ENCODE data around the gene NSG1. TPM values are rescaled to one million over a fixed set of nuclear protein-coding genes. Genes with fewer than 3 reads are reported as not detected.

Gene NSG1
- total and polyA plus RNA-seq, 2 of the 13 experiments (the other 11 are each of a cell fraction or from before 2014, with no cell fraction given), result not detected

- in situ Hi-C loops (cut with HindIII; ENCODE audit: extremely low pct_ligation_motif_present, low pct_unique_long_range_greater_than_20kb), result no loop called here
- FAIRE-seq, result no peak
- POLR2A ChIA-PET, result no interaction called here
- no peak for TF ChIP-seq ZNF274 (CRISPR knock-in tag; IDR thresholded peaks at IDR 0.05)
- no peak for TF ChIP-seq ZNF18 (CRISPR knock-in tag; IDR thresholded peaks at IDR 0.05; ENCODE audit: insufficient replicate concordance)
- no peak for TF ChIP-seq ZNF367 (CRISPR knock-in tag; IDR thresholded peaks at IDR 0.05; ENCODE audit: borderline replicate concordance)
- no peak for TF ChIP-seq PRMT3 (CRISPR knock-in tag; IDR thresholded peaks at IDR 0.05; ENCODE audit: borderline replicate concordance, low read depth)
- no peak for TF ChIP-seq TCF7L2 (IDR thresholded peaks at IDR 0.05; ENCODE audit: low read depth, low read length)
- no peak for TF ChIP-seq NFIB (CRISPR knock-in tag; IDR thresholded peaks at IDR 0.05; ENCODE audit: borderline replicate concordance)
- TF ChIP-seq ZNF792 (CRISPR knock-in tag; IDR thresholded peaks at IDR 0.05), result no peak
- TF ChIP-seq ZNF674 (CRISPR knock-in tag; IDR thresholded peaks at IDR 0.05; ENCODE audit: low read depth), result no peak
- no peak for TF ChIP-seq ESRRA (CRISPR knock-in tag; IDR thresholded peaks at IDR 0.05; ENCODE audit: low read depth)
- TF ChIP-seq SKI (IDR thresholded peaks at IDR 0.05; ENCODE audit: partially characterized antibody), result no peak
- TF ChIP-seq KLF13 (CRISPR knock-in tag; IDR thresholded peaks at IDR 0.05), result no peak
- TF ChIP-seq CCAR2 (optimal IDR thresholded peaks at IDR 0.05; ENCODE audit: low read depth, low read length), result no peak
- no peak for TF ChIP-seq THAP11 (CRISPR knock-in tag; IDR thresholded peaks at IDR 0.05)
- no peak for TF ChIP-seq MLXIP (CRISPR knock-in tag; IDR thresholded peaks at IDR 0.05; ENCODE audit: borderline replicate concordance)
- no peak for TF ChIP-seq ZNF562 (CRISPR knock-in tag; IDR thresholded peaks at IDR 0.05; ENCODE audit: borderline replicate concordance)
- no peak for TF ChIP-seq MXD1 (CRISPR knock-in tag; IDR thresholded peaks at IDR 0.05)
Measured at GRCh38 chr4:4440333-4441061, 53.6 kb downstream of the NSG1 start.

More at GRCh38 chr4:4440333-4441061, 53.6 kb downstream of the NSG1 start:
- intact Hi-C loops (cut with micrococcal nuclease; ENCODE audit: unreplicated experiment), result no loop called here
- no peak overlapping the region for H2AFZ ChIP-seq (ENCODE audit: low read length)
- H3K27ac ChIP-seq (ENCODE audit: extremely low read length, insufficient read depth, low read length), result no peak overlapping the region
- H3K4me3 ChIP-seq (replicated peaks in 1 of 3; ENCODE audit: insufficient read depth in 1 of 3, low read depth in 2 of 3, low read length in 3 of 3), result no peak overlapping the region
- no peaks in the 10 kb centered on the region for H3K9me3 ChIP-seq (ENCODE audit: low read length)
- no peak overlapping the region for H3K4me2 ChIP-seq (ENCODE audit: low read depth, low read length)
- H3K4me1 ChIP-seq (ENCODE audit: insufficient read depth, low read length), result no peaks in the 10 kb centered on the region
- BruUV-seq (replicated peaks), result no TSS peak
- CTCF ChIA-PET (ENCODE audit: low intra/inter-chr PET ratio, low total read pairs), result no interaction called here
- H3K9ac ChIP-seq (ENCODE audit: insufficient read depth, low read depth, low read length), result no peak overlapping the region
- H3K79me2 ChIP-seq (ENCODE audit: insufficient read depth, low read length), result no peaks in the 10 kb centered on the region
- 90% methylated on average over 2 of the region's 2 CpGs for WGBS (ENCODE audit: low lambda C conversion rate)
- ATAC-seq (no peak), DNase-seq (ENCODE audit: low spot score) (no peak)
- no peaks in the 10 kb centered on the region for H3K27me3 ChIP-seq (ENCODE audit: control insufficient read depth in 1 of 2, insufficient read depth in 2 of 2, low read length in 2 of 2)
- peaks cover 13 to 33% of the 10 kb centered on the region in 2 experiments for H3K36me3 ChIP-seq (replicated peaks in 1 of 2; ENCODE audit: control insufficient read depth in 1 of 2, insufficient read depth in 2 of 2, low read length in 2 of 2)
- H4K20me1 ChIP-seq (ENCODE audit: insufficient read depth, low read length), result no peaks in the 10 kb centered on the region

Measured in HepG2 (cell line).